Measurements from ENCODE around the gene ZNHIT6.
"Not testable (repeated sequence)": the region's sequence is repeated elsewhere in the genome, so short reads cannot be mapped to it uniquely, and the experiment has no call there.

ZNHIT6 gene

GRCh38 chr1:85707990-85708828, at the start of gene ZNHIT6:
Gene ZNHIT6 (minus strand): TSS chr1:85708433. CDS start chr1:85708284, 149 bp downstream.
- peak; percentile 89 for DNase-seq (ENCODE audit: low spot score)

- DNase-seq (ENCODE audit: low spot score): no peak
Observed at GRCh38 chr1:85756864-85757263, 48.6 kb upstream of the ZNHIT6 start.

- no peak for DNase-seq (ENCODE audit: low spot score)
Observed at GRCh38 chr1:85748120-85748519, 39.9 kb upstream of the ZNHIT6 start.

GRCh38 chr1:85746777-85747176, 38.5 kb upstream of the ZNHIT6 start:
- DNase-seq (ENCODE audit: low spot score): no peak

- no peak for DNase-seq (ENCODE audit: low spot score)
Observed at GRCh38 chr1:85743814-85744213, 35.6 kb upstream of the ZNHIT6 start.

GRCh38 chr1:85734931-85735330, 26.7 kb upstream of the ZNHIT6 start:
- no peak for DNase-seq (ENCODE audit: low spot score)

GRCh38 chr1:85718678-85719340, 10.6 kb upstream of the ZNHIT6 start:
- DNase-seq (ENCODE audit: low spot score): no peak

GRCh38 chr1:85714418-85715114, 6.3 kb upstream of the ZNHIT6 start:
- not testable (repeated sequence) for DNase-seq (ENCODE audit: low spot score)

- DNase-seq (ENCODE audit: low spot score): peak; percentile 11
Observed at GRCh38 chr1:85708829-85709227, 595 bp upstream of the ZNHIT6 start.

GRCh38 chr1:85707267-85707989, 805 bp downstream of the ZNHIT6 start:
- DNase-seq (ENCODE audit: low spot score): no peak

GRCh38 chr1:85705940-85706339, 2.3 kb downstream of the ZNHIT6 start:
- no peak for DNase-seq (ENCODE audit: low spot score)

- no peak for DNase-seq (ENCODE audit: low spot score)
Observed at GRCh38 chr1:85700422-85700821, 7.8 kb downstream of the ZNHIT6 start.

GRCh38 chr1:85697895-85698294, 10.3 kb downstream of the ZNHIT6 start:
- DNase-seq (ENCODE audit: low spot score): no peak

GRCh38 chr1:85692730-85693314, 15.4 kb downstream of the ZNHIT6 start:
- DNase-seq (ENCODE audit: low spot score): no peak

GRCh38 chr1:85689775-85690404, 18.3 kb downstream of the ZNHIT6 start:
- no peak for DNase-seq (ENCODE audit: low spot score)

GRCh38 chr1:85683292-85684025, 24.8 kb downstream of the ZNHIT6 start:
- no peak for DNase-seq (ENCODE audit: low spot score)

GRCh38 chr1:85681087-85681486, 27.1 kb downstream of the ZNHIT6 start:
- DNase-seq (ENCODE audit: low spot score): no peak

GRCh38 chr1:85678193-85678592, 30.0 kb downstream of the ZNHIT6 start:
- no peak for DNase-seq (ENCODE audit: low spot score)

GRCh38 chr1:85677656-85678055, 30.6 kb downstream of the ZNHIT6 start:
- DNase-seq (ENCODE audit: low spot score): no peak

GRCh38 chr1:85672031-85672660, 36.1 kb downstream of the ZNHIT6 start:
- DNase-seq (ENCODE audit: low spot score): no peak

Data from iPS-NIHi11 (cell line).